Erythroblast (primary cell): ENCODE data around the gene LMF2.
"Not testable (repeated sequence)": the region's sequence is repeated elsewhere in the genome, so short reads cannot be mapped to it uniquely, and the experiment has no call there.

Experiments
- DNase-seq, 2 experiments: peaks; one replicate each; lab custom pipeline; 2025; lab: John Stamatoyannopoulos, UW
- GATA1 ChIP-seq: IDR thresholded peaks from 2 replicates; pipeline ENCODE4 v1.6.1; 2011; ENCODE audit warnings: low read depth, mild to moderate bottlenecking, control low read depth, low read length, moderate library complexity
- POLR2A ChIP-seq: IDR thresholded peaks from 2 replicates; pipeline ENCODE4 v1.6.1; 2011; ENCODE audit warnings: mild to moderate bottlenecking, low read length

The LMF2 gene

DNA sequence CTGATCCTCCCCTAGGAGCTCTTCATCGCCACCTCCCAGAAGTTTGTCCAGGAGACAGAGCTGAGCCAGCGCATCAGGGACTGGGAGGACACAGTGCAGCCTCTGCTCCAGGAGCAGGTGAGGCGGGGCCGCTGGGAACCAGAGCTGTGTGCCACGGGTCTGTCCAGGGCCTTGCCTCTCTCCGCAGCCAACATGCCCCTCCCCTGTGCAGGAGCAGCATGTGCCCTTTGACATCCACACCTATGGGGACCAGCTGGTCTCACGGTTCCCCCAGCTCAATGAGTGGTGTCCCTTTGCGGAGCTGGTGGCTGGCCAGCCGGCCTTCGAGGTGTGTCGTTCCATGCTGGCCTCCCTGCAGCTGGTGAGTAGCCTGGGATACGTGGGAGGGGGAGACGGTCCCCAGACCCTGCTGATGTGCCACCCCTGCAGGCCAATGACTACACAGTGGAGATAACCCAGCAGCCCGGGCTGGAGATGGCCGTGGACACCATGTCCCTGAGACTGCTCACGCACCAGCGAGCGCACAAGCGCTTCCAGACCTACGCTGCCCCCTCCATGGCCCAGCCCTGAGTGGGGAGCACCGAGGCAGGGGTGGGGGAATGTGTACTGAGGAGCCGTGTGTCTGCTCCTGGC is 15.4 kb upstream of the LMF2 start:
- no peak for DNase-seq
- TF ChIP-seq POLR2A (no peak), GATA1 (no peak)

DNA sequence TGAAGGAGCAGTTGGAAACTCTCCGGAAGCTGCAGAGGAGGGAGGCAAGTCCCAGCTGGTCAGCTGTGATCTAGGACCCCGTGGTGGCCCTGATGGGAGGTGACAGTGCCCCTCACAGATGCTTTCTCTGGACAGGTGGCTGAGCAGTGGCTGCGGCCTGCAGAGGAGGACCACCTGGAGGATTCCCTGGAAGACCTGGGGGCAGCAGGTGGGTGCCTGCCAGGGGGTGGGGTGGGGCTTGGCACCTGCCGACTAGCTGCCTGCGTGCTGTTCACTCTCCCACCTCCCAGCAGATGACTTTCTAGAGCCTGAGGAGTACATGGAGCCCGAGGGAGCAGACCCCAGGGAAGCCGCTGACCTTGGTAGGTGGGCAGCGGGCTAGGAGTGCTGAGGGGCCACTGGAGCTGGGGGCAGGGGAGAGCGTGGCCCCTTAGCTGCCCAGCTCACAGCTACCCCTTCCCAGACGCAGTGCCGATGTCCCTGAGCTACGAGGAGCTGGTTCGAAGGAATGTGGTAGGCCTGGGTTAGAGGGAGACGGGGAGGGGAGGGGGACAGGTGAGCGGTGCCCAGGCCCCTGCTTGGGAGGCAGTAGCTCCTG is 14.8 kb upstream of the LMF2 start:
- TF ChIP-seq GATA1 (no peak), POLR2A (no peak)
- no peak for DNase-seq

DNA sequence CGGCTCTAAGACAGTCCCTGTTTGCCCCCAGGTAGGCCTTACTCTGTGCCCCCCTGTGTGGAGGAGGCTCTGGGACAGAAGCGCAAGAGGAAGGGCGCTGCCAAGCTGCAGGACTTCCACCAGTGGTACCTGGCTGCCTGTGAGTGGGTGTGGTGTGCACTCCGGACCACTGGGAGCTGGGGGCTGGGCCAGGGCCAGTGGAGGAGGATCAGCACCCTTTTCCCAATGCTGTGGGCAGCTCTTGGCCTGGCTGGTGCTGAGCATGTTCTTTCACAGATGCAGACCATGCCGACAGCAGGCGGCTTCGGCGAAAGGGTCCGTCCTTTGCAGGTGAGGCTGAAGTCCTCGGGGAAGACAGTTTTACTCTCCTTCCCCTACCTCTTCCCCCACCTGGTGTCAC is 14.2 kb upstream of the LMF2 start:
- no peak for DNase-seq
- TF ChIP-seq POLR2A (no peak), GATA1 (no peak)

DNA sequence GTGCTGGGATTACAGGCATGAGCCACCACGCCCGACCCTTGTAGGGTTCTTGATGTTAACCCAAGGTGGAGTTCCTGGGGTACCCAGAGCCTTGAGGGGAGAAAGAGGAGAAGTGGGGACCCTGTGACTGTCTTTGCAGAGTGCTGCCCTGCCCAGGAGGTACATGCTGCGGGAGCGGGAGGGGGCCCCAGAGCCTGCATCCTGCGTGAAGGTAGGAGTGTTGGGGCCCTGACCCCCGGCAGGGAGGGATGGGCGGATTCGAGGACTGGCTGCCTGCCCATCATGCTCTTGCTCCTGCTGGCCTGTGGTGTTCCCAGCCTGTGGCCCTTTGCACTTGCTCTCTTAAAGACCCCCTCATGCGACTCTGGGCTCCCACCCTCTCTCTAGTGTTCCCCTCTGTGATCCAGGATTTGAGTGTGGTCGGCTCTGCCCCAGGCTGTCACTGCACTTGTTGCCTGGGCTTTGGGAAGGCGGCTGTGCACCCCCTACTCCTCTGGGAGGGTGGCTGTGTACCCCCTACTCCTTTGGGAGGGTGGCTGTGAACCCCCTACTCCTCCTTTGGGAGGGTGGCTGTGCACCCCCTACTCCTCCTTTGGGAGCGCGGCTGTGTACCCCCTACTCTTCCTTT is 13.4 kb upstream of the LMF2 start:
- no peak for DNase-seq
- TF ChIP-seq GATA1 (no peak), POLR2A (no peak)

DNA sequence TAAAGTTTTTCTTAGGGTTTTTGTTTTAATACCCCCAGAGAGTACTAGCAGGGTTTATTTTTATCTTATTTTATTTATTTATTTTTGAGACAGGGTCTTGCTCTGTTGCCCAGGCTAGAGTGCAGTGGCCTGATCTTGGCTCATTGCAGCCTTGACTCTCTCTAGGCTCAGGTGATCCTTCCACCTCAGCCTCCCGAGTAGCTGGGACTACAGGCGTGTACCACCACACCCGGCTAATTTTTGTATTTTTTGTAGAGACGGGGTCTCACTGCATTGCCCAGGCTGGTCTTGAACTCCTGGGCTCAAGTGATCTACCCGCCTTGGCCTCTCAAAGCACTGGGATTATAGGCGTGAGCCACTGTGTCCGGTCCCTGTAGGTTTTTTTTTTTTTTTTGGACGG is 12.7 kb upstream of the LMF2 start:
- not testable (repeated sequence) for DNase-seq

DNA sequence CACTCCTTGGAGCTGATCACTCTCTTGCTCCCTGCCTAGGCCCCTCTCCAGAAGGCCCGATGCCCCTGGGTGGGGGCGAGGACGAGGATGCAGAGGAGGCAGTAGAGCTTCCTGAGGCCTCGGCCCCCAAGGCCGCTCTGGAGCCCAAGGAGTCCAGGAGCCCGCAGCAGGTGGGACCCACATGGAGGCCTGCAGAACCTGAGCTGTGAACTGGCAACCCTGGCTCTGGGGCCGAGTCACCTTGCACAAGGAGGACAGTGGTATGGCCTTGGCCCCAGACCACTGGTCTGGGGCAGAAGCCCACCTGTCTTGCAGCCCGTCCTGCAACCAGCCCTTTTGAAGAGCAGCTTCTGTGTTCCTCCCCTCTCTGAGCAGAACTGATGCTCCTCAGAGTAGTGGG is 11.6 kb upstream of the LMF2 start:
- DNase-seq: no peak
- TF ChIP-seq POLR2A (no peak), GATA1 (no peak)

DNA sequence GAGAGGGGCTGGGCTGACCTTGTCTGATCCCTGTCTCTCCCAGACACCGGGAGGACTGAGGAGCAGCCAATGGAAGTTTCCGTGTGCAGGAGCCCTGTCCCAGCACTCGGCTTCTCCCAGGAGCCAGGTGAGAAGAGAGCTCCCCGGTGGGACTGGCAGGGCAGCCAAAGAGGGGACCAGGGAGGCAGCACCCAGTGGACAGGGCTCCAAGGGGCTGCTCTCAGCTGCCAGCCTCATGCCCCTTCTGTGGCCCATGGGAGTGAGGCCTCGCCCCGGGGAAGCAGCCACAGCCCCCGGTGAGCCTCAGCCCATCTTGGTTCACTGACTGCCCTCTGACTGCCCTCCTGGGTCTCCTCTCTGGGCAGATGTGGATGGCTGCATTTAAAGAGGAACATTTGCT is 11.1 kb upstream of the LMF2 start:
- TF ChIP-seq GATA1: no peak
- TF ChIP-seq POLR2A: no peak
- no peak for DNase-seq

DNA sequence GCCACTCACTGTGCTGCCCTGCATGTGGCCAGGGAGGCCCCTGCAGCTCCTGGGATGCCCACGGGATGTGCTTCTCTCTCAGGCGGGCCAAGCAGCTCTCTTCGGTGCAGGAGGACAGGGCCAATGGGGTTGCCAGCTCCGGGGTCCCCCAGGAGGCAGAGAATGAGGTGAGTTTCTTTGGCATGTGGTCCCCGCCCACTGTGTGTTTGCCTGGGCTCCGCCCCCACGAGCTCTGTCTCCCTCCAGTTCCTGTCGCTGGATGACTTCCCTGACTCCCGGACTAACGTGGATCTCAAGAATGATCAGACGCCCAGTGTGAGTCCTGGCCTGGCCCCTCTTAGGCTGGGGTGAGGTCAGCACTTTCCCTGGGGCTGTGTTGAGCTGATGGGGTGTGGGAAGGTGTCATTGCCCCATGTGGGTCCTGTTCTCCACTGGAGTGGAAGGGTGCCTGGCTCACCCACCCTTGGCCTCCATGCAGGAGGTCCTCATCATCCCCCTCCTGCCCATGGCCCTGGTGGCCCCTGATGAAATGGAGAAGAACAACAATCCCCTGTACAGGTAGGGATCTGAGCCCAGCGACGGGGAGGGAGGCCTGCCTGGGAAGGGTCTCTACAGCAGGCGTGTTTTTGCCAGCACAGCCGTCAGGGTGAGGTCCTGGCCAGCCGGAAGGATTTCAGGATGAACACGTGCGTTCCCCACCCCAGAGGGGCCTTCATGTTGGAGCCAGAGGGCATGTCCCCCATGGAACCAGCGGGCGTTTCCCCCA is 10.2 kb upstream of the LMF2 start:
- no peak for DNase-seq
- TF ChIP-seq POLR2A: no peak

DNA sequence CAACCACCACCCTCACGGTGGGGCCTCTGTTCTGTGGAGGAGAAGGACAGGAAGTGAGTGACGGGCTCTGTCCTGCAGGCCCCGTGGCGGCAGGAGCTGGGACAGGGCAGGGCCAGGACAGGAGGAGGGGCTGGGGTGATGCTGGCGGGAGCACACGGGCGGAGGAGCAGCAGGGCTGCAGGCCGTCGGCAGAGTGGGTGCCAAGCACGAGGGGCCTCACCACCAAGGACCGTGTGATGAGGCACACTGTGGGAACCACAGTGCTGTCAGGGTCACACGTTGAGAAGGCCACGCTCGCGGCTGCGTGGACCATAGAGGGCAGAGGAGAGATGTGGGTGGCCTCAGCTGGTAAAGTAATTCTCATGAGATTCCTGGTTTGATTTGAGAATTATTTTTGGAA is 9.4 kb upstream of the LMF2 start:
- DNase-seq: no peak
- TF ChIP-seq GATA1: no peak
- no peak for TF ChIP-seq POLR2A

DNA sequence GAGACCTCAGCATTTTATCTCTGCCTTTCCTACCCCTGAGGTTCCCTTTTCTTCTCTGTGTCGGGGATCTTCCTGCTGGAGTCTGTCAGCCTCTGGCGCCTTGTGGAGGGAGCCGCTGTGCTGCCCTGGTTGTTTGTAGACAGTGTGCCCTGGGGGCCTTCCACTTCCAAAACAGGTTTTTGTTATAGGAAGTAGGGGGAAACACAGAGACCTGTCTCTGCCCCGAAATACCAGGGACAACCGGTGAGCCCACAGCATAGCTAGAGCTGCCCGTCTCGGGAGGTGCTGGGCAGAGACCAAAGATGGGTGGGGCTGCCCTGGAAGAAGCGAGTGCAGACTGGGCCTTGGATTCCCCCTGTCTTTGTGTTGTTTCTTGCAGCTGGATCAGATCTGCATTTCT is 8.6 kb upstream of the LMF2 start:
- TF ChIP-seq GATA1 (no peak), POLR2A (no peak)
- DNase-seq: no peak

DNA sequence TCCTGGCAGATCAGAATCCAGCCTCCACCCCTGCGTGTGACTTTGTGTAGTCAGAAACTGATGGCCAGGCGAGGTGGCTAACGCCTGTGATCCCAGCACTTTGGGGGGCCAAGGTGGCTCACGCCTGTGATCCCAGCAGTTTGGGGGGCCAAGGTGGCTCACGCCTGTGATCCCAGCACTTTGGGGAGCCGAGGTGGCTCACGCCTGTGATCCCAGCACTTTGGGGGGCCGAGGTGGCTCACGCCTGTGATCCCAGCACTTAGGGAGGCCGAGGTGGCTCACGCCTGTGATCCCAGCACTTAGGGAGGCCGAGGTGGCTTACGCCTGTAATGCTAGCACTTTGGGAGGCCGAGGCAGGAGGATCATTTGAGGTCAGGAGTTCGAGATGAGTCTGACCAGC is 5.7 kb upstream of the LMF2 start:
- TF ChIP-seq POLR2A (no peak), GATA1 (no peak)
- DNase-seq: no peak

DNA sequence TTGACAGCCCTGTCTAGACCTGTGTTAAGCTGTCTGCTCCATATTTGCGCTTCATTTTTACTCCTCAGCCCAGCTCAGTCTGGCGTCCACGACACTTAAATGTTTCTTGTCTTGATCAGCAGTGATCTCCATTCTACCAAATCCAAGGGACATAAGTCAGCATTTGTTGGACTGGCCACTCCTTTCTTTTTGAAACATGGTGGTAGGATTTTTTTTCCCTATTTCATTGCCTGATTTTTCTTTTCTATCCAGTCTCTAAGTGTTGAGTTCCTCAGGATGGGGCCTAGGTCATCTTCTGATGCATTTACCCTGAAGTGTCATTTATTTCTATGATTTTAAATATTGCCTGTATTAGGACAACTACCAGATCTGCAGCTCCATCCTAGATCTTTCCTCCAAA is 1.4 kb upstream of the LMF2 start:
- TF ChIP-seq POLR2A (no peak), GATA1 (no peak)
- peak in 1 of 2 experiments; percentile 58 for DNase-seq

DNA sequence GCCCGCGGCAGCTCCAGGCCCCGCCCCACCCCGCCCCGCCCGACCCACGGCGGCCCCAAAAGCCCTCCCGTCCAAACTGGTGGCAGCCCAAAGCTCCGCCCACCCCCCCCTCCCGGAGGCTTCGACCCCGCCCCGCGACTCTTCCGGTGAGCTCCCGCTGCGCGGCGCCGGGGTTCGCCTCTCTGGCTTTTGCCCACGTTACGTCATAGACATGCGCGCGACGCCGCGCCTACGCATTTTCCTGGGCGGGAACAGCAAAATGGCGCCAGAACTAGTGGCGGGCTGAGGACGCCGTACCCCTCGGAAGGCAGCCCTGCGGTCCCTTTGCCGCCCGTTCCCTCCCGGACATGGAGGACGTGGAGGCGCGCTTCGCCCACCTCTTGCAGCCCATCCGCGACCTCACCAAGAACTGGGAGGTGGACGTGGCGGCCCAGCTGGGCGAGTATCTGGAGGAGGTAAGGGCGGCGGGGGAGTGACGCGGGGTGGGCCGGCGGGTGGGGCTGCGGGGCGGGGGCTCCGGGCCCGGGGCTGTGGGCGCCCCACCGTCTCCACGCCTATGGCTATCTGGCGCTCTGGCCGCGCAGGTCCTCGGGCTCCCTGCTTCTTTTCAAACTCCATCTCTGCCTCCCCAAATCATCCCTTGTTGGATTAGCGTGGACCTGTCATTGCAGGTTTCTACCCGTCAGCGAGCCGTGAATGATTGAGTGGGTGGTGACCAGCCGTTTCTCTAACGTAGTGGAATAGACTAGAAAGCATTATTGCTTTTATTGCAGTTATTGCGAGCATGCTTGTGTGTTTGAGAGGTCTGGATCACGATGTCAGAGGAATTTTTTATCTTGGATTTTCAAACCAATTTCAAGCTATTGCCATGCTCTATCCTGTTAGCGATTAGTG is 736 bp upstream of the LMF2 start, which contains the start of gene NCAPH2:
TSS of gene NCAPH2 (plus strand) at position 234 of the 894 bp plus-strand sequence. CDS start at position 348, 114 bp downstream.
- TF ChIP-seq POLR2A: peak; percentile 67
- no peak for TF ChIP-seq GATA1

More for the DNA sequence above, 736 bp upstream of the LMF2 start, which contains the start of gene NCAPH2:
- peak; percentile 98 to 100 for DNase-seq
